ENCODE data around the gene OR4K14.

Gene OR4K14

GRCh38 chr14:20031058-20031457, 12.0 kb upstream of the OR4K14 start:
- no peak for TF ChIP-seq POLR2AphosphoS5 (IDR thresholded peaks at IDR 0.05; ENCODE audit: low read depth, low read length)
- no peak for TF ChIP-seq FOXP2 (optimal IDR thresholded peaks at IDR 0.05; ENCODE audit: borderline replicate concordance, extremely low read depth, extremely low read length, insufficient read depth)
- TF ChIP-seq REST (IDR thresholded peaks at IDR 0.05; ENCODE audit: insufficient read depth in 1 of 2, low read depth in 2 of 2, low read length in 2 of 2): no peak
- no peak for TF ChIP-seq SIN3A (IDR thresholded peaks at IDR 0.05; ENCODE audit: borderline replicate concordance, insufficient read depth, low read length)
- TF ChIP-seq TAF1 (IDR thresholded peaks at IDR 0.05; ENCODE audit: borderline replicate concordance, insufficient read depth, low read length): no peak

- TF ChIP-seq POLR2AphosphoS5 (IDR thresholded peaks at IDR 0.05; ENCODE audit: low read depth, low read length): no peak
- TF ChIP-seq REST (IDR thresholded peaks at IDR 0.05; ENCODE audit: insufficient read depth in 1 of 2, low read depth in 2 of 2, low read length in 2 of 2): no peak
- TF ChIP-seq FOXP2 (optimal IDR thresholded peaks at IDR 0.05; ENCODE audit: borderline replicate concordance, extremely low read depth, extremely low read length, insufficient read depth): no peak
- TF ChIP-seq SIN3A (IDR thresholded peaks at IDR 0.05; ENCODE audit: borderline replicate concordance, insufficient read depth, low read length): no peak
- TF ChIP-seq TAF1 (IDR thresholded peaks at IDR 0.05; ENCODE audit: borderline replicate concordance, insufficient read depth, low read length): no peak
Observed at GRCh38 chr14:20008156-20008555, 11.0 kb downstream of the OR4K14 start.

GRCh38 chr14:20002319-20002718, 16.8 kb downstream of the OR4K14 start:
- TF ChIP-seq FOXP2 (optimal IDR thresholded peaks at IDR 0.05; ENCODE audit: borderline replicate concordance, extremely low read depth, extremely low read length, insufficient read depth) (no peak), TAF1 (IDR thresholded peaks at IDR 0.05; ENCODE audit: borderline replicate concordance, insufficient read depth, low read length) (no peak)

DNA sequence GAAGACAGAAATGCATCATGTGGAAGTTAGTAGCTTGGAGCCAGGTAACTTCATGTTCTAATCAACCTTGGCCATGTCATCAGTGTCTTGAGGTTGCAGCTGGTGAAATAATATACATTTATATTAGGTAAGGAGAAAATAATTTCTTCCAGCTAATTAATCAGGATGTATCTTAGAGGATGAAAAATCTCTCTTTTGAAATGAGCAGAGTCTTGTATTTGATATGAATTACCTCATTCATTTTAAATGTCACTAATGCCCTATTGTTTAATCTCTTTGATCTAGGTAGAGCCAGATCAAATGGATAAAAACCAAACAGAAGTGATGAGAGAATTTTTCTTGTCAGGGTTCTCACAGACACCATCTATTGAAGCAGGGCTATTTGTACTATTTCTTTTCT, 17.2 kb downstream of the OR4K14 start, which contains the start of gene OR4Q2:
Gene OR4Q2, plus strand, starts transcription at position 301 of the 400 bp plus-strand sequence.
- TF ChIP-seq SIN3A (IDR thresholded peaks at IDR 0.05; ENCODE audit: borderline replicate concordance, insufficient read depth, low read length) (no peak), TAF1 (IDR thresholded peaks at IDR 0.05; ENCODE audit: borderline replicate concordance, insufficient read depth, low read length) (no peak), POLR2AphosphoS5 (IDR thresholded peaks at IDR 0.05; ENCODE audit: low read depth, low read length) (no peak), FOXP2 (optimal IDR thresholded peaks at IDR 0.05; ENCODE audit: borderline replicate concordance, extremely low read depth, extremely low read length, insufficient read depth) (no peak), REST (IDR thresholded peaks at IDR 0.05; ENCODE audit: insufficient read depth in 1 of 2, low read depth in 2 of 2, low read length in 2 of 2) (no peak)

DNA sequence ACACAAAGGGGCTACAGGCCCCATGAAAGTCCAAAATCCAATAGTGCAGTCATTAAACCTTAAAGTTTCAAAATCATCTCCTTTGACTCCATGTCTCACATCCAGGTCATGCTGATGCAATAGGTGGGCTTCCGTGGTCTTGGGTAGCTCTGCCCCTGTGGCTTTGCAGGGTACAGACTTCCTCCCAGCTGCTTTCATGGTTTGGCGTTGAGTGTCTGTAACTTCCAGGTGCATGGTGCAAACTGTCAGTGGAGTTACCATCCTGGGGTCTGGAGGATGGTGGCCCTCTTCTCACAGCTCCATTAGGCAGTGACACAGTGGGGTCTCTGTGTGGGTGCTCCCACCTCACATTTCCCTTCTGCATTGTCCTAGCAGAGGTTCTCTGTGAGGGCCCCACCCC, 25.7 kb downstream of the OR4K14 start:
- no peak for TF ChIP-seq POLR2AphosphoS5 (IDR thresholded peaks at IDR 0.05; ENCODE audit: low read depth, low read length)
- no peak for TF ChIP-seq FOXP2 (optimal IDR thresholded peaks at IDR 0.05; ENCODE audit: borderline replicate concordance, extremely low read depth, extremely low read length, insufficient read depth)
- TF ChIP-seq REST (IDR thresholded peaks at IDR 0.05; ENCODE audit: insufficient read depth in 1 of 2, low read depth in 2 of 2, low read length in 2 of 2): no peak
- no peak for TF ChIP-seq TAF1 (IDR thresholded peaks at IDR 0.05; ENCODE audit: borderline replicate concordance, insufficient read depth, low read length)
- no peak for TF ChIP-seq SIN3A (IDR thresholded peaks at IDR 0.05; ENCODE audit: borderline replicate concordance, insufficient read depth, low read length)
